Measurements from ENCODE around the gene ERCC6L2.

DNA sequence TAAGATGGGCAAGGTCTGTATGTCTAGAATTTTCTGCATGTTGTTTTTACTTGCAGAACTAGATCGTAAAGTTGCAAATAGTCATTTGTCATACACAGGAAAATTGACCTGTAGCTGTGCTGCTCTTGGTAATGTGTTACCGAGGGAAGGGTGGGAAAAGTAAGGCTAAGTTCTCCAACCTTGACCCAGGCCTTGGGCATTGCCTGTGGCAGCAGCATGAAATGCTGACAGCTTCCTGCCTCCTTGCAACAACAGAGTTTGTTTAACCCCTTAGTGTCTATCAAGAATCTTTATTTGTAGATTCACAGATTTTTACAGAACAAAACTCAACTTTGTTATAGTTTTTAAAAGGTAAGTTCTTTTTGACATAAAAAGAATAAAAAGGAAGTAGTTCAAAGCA, 48.3 kb downstream of the ERCC6L2 start:
- TF ChIP-seq GATA3 (IDR thresholded peaks at IDR 0.05; ENCODE audit: low read depth, low read length) = no peak
- no peak for TF ChIP-seq GATA2 (IDR thresholded peaks at IDR 0.05; ENCODE audit: low read depth, low read length)

Data from SH-SY5Y (cell line).